ENCODE data around the gene KLHL18.
A peak's percentile ranks its signal among the peaks of the same experiment; 100 is the strongest.
"Not testable (repeated sequence)": the region's sequence is repeated elsewhere in the genome, so short reads cannot be mapped to it uniquely, and the experiment has no call there.

Gene KLHL18

DNA sequence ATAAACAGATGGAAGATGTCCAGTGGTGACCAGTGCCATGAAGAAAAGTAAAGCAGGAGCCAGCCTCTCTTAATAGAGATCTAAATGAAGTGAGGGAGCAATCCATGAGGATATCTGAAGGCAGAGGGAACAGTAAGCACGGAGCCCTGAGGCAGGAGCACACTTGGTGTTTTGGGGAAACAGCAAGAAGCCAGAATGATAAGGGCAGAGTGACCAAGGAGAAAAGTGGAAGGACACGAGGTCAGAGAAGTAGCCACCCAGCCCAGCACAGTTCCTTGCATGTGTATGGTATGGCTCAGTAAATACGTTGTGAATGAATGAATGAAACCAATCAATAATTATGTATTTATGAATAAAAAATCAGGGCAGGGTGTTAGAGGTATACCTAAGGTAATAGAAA lies 11.6 kb downstream of the KLHL18 start:
- no peaks in the 10 kb centered on the region for H3K9me3 ChIP-seq (ENCODE audit: control insufficient read depth, low read length)
- 89 to 94% methylated on average over 3 of the region's 3 CpGs for WGBS, 2 experiments
- no peak overlapping the region for H3K27ac ChIP-seq (ENCODE audit: insufficient read depth, low read depth, low read length, poor library complexity, severe bottlenecking)
- H3K27me3 ChIP-seq (ENCODE audit: control insufficient read depth, insufficient read depth, low read length, poor library complexity, severe bottlenecking), result no peaks in the 10 kb centered on the region
- H3K4me1 ChIP-seq (ENCODE audit: control insufficient read depth, insufficient read depth, low read length), result no peaks in the 10 kb centered on the region
- no peaks in the 10 kb centered on the region for H3K36me3 ChIP-seq (ENCODE audit: control insufficient read depth, insufficient read depth, low read length)
- no peak overlapping the region for H3K4me3 ChIP-seq (ENCODE audit: insufficient read depth, low read depth, low read length)

DNA sequence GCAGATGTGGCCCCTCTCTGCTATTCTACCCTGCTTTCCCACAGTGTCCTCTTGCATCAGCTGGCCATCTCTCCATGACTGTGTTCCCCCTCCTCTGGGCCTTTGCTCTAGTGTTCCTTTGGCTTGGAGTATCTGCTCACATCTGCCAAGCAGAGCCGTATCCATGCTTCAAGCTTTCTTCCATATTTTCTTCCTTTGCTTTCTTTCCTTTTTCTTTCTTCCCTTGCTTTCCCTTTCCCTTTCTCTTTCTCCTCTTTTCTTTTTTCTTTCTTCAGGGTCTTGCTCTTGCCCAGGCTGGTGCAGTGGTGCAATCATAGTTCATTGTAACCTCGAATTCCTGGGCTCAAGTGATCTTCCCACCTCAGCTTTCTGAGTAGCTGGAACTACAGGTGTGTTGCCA lies 12.6 kb downstream of the KLHL18 start:
- Histone ChIP-seq H3K4me1 (ENCODE audit: control insufficient read depth, insufficient read depth, low read length) (no peaks in the 10 kb centered on the region), H3K27me3 (ENCODE audit: control insufficient read depth, insufficient read depth, low read length, poor library complexity, severe bottlenecking) (no peaks in the 10 kb centered on the region), H3K27ac (ENCODE audit: insufficient read depth, low read depth, low read length, poor library complexity, severe bottlenecking) (no peak overlapping the region), H3K9me3 (ENCODE audit: control insufficient read depth, low read length) (no peaks in the 10 kb centered on the region), H3K36me3 (ENCODE audit: control insufficient read depth, insufficient read depth, low read length) (no peaks in the 10 kb centered on the region), H3K4me3 (ENCODE audit: insufficient read depth, low read depth, low read length) (no peak overlapping the region)
- 84 to 93% methylated on average over 2 of the region's 2 CpGs for WGBS, 2 experiments

DNA sequence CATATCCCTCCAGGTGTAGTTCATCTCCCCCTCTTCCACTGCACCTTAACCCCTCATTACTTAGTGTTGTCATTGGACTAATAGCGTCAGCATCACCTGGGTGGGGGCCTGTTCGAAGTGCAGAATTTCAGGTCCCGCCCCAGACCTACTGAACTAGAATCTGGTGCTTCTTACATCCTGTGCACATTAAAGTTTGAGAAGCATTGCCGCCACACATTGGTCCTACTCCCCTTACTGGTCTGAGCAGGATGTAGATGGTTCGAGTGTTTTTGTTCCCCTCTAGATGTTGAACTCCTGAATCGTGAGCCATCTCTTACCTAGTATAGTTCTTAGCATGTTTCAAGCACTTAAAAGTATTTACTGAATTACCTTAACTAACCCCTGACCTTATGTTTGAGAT lies 13.2 kb downstream of the KLHL18 start:
- Histone ChIP-seq H3K4me1 (ENCODE audit: control insufficient read depth, insufficient read depth, low read length) (no peaks in the 10 kb centered on the region), H3K9me3 (ENCODE audit: control insufficient read depth, low read length) (no peaks in the 10 kb centered on the region), H3K36me3 (ENCODE audit: control insufficient read depth, insufficient read depth, low read length) (no peaks in the 10 kb centered on the region), H3K27me3 (ENCODE audit: control insufficient read depth, insufficient read depth, low read length, poor library complexity, severe bottlenecking) (no peaks in the 10 kb centered on the region), H3K27ac (ENCODE audit: insufficient read depth, low read depth, low read length, poor library complexity, severe bottlenecking) (no peak overlapping the region), H3K4me3 (ENCODE audit: insufficient read depth, low read depth, low read length) (no peak overlapping the region)
- 95 to 96% methylated on average over 6 of the region's 6 CpGs for WGBS, 2 experiments

DNA sequence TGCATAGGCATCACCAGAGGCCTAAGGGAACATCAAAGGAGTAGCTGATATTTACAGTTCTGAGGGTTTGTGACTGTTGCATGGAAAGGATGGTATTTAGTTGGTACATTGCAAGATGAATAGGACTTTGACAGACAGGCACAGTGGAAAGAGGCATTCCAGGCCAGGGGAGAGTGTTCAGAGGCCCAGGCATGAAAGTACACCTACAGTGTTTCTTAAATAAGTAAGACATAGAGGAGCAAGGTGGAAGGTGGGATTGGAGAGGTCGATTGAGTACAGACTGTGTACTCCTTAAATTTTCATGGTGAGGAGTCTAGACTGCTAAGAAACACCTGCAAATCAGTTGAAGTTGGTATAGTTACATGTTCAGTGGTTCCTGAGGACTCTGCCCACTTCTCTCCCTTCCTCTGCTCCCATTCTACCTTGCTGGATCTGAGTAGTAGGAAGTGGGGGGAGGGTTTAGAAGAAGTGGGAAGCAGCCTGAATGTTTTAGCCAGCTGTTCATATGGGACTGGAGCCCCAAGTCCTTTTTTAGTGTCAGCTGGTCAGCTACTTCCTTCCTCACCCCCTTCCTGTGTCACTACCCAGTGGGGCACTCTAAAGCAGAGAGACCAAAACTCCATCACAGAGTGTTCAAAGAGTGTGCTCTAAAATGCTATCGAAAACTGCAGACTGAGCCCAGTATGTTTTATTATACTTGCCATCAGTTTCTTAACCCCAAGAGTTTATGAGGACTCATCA lies 14.0 kb downstream of the KLHL18 start:
- no peaks in the 10 kb centered on the region for H3K36me3 ChIP-seq (ENCODE audit: control insufficient read depth, insufficient read depth, low read length)
- H3K27me3 ChIP-seq (ENCODE audit: control insufficient read depth, insufficient read depth, low read length, poor library complexity, severe bottlenecking), result no peaks in the 10 kb centered on the region
- 91 to 92% methylated on average over 2 of the region's 2 CpGs for WGBS, 2 experiments
- no peaks in the 10 kb centered on the region for H3K4me1 ChIP-seq (ENCODE audit: control insufficient read depth, insufficient read depth, low read length)
- no peaks in the 10 kb centered on the region for H3K9me3 ChIP-seq (ENCODE audit: control insufficient read depth, low read length)
- H3K27ac ChIP-seq (ENCODE audit: insufficient read depth, low read depth, low read length, poor library complexity, severe bottlenecking), result no peak overlapping the region
- H3K4me3 ChIP-seq (ENCODE audit: insufficient read depth, low read depth, low read length), result no peak overlapping the region

DNA sequence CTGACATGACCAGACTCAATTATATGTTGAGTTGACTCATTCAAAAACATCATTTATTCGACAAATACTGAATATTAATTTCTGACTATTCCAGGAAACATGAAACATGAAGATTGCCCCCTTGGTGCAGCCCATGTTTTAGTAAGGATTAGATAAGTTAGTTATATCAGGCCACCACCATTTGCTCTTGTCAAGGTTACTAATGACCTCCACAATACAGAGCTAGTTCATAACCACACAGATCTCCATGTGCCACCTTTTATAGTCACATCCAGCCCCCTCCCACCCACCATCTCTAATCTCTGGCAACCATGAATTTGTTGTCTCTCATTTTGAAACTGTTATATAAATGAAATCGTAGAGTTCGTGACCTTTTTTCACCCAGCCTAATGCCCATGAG lies 15.7 kb downstream of the KLHL18 start:
- no peaks in the 10 kb centered on the region for H3K27me3 ChIP-seq (ENCODE audit: control insufficient read depth, insufficient read depth, low read length, poor library complexity, severe bottlenecking)
- H3K27ac ChIP-seq (ENCODE audit: insufficient read depth, low read depth, low read length, poor library complexity, severe bottlenecking), result no peak overlapping the region
- H3K9me3 ChIP-seq (ENCODE audit: control insufficient read depth, low read length), result no peaks in the 10 kb centered on the region
- no peaks in the 10 kb centered on the region for H3K4me1 ChIP-seq (ENCODE audit: control insufficient read depth, insufficient read depth, low read length)
- H3K36me3 ChIP-seq (ENCODE audit: control insufficient read depth, insufficient read depth, low read length), result no peaks in the 10 kb centered on the region
- H3K4me3 ChIP-seq (ENCODE audit: insufficient read depth, low read depth, low read length), result no peak overlapping the region
- WGBS, 2 experiments, result 100% methylated on average over 1 to 3 of the region's 3 CpGs

DNA sequence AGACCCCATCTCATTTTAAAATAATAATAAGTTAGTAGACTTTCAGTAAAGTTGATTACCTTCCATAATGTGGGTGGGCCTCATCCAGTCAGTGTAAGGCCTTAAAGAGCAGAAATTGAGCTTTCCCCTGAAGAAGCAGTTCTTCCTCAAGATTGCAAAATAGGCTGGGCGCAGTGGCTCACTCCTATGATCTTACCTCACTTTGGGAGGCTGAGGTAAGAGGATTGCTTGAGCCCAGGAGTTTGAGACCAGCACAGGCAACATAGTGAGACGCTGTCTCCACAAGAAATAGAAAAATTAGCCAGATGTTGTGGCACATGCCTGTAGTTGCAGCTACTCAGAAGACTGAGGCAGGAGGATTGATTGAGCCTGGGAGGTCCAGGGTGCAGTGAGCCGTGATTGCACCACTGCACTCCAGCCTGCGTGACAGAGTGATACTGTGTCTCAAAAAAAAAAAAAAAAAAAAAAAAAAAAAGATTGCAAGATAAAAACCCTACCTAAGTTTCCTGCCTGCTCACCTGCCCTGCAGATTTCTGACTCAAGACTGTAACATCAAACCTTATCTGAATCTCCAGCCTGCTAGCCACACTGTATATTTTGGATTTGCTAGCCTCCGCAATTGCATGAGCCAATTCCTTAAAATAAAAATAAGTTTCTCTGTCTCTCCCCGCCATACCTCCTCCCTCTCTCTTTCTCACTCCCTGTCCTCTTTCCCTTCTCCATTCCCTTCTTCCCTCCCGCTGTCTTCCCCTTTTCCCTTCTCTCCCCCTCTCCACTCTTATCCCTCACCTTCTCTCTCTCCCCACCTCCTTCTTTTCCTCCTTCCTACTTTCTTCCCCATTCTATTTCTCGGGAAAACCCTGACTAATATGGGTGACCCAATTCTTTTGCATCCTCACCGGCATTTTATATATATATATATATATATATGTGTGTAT lies 16.9 kb downstream of the KLHL18 start:
- no peak overlapping the region for H3K4me3 ChIP-seq (ENCODE audit: insufficient read depth, low read depth, low read length)
- no peaks in the 10 kb centered on the region for H3K36me3 ChIP-seq (ENCODE audit: control insufficient read depth, insufficient read depth, low read length)
- no peaks in the 10 kb centered on the region for H3K27me3 ChIP-seq (ENCODE audit: control insufficient read depth, insufficient read depth, low read length, poor library complexity, severe bottlenecking)
- no peaks in the 10 kb centered on the region for H3K4me1 ChIP-seq (ENCODE audit: control insufficient read depth, insufficient read depth, low read length)
- no peaks in the 10 kb centered on the region for H3K9me3 ChIP-seq (ENCODE audit: control insufficient read depth, low read length)
- 89 to 94% methylated on average over 7 to 8 of the region's 9 CpGs for WGBS, 2 experiments
- no peak overlapping the region for H3K27ac ChIP-seq (ENCODE audit: insufficient read depth, low read depth, low read length, poor library complexity, severe bottlenecking)

DNA sequence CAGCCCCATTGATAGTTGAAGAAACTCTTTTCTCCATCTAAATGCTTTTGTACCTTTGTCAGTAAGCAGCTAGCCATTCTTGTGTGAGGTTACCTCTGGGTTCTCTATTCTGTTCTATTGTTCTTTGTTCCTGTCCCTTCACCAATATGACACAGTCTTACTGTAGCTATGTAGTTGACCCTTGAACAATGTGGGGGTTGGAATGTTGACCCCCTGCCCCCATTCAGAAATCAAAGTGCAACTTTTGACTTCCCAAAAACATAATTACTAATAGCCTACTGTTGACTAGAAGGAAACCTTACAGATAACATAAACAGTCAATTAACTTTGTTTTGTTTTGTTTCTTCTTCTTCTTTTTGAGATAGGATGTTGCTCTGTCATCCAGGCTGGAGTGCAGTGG lies 18.7 kb downstream of the KLHL18 start:
- H3K9me3 ChIP-seq (ENCODE audit: control insufficient read depth, low read length), result no peaks in the 10 kb centered on the region
- H3K4me1 ChIP-seq (ENCODE audit: control insufficient read depth, insufficient read depth, low read length), result no peaks in the 10 kb centered on the region
- no peaks in the 10 kb centered on the region for H3K36me3 ChIP-seq (ENCODE audit: control insufficient read depth, insufficient read depth, low read length)
- H3K27ac ChIP-seq (ENCODE audit: insufficient read depth, low read depth, low read length, poor library complexity, severe bottlenecking), result peak overlapping the region; percentile 20
- no peaks in the 10 kb centered on the region for H3K27me3 ChIP-seq (ENCODE audit: control insufficient read depth, insufficient read depth, low read length, poor library complexity, severe bottlenecking)
- H3K4me3 ChIP-seq (ENCODE audit: insufficient read depth, low read depth, low read length), result no peak overlapping the region

DNA sequence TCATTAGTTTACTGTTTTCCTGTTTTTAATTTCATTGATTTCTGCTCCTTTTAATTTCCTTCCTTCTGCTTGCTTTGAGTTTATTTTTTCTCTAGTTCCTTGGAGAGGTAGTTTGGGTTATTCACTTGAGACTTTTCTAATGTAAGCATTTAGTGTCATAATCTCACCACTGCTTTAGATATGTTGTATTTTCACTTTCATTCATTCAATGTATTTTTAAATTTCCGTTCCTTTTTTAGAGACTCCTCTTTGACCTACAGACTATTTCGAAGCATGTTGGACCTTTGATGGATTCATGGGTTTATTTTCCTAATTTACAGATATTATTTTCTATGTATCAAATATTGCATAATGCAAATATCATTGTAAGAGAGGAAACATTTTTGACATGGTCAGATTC lies 23.3 kb downstream of the KLHL18 start:
- Histone ChIP-seq H3K4me3 (ENCODE audit: insufficient read depth, low read depth, low read length) (no peak overlapping the region), H3K27ac (ENCODE audit: insufficient read depth, low read depth, low read length, poor library complexity, severe bottlenecking) (no peak overlapping the region), H3K36me3 (ENCODE audit: control insufficient read depth, insufficient read depth, low read length) (no peaks in the 10 kb centered on the region), H3K27me3 (ENCODE audit: control insufficient read depth, insufficient read depth, low read length, poor library complexity, severe bottlenecking) (no peaks in the 10 kb centered on the region), H3K9me3 (ENCODE audit: control insufficient read depth, low read length) (no peaks in the 10 kb centered on the region), H3K4me1 (ENCODE audit: control insufficient read depth, insufficient read depth, low read length) (no peaks in the 10 kb centered on the region)
- WGBS, 2 experiments, result 82 to 100% methylated on average over 1 to 2 of the region's 2 CpGs

DNA sequence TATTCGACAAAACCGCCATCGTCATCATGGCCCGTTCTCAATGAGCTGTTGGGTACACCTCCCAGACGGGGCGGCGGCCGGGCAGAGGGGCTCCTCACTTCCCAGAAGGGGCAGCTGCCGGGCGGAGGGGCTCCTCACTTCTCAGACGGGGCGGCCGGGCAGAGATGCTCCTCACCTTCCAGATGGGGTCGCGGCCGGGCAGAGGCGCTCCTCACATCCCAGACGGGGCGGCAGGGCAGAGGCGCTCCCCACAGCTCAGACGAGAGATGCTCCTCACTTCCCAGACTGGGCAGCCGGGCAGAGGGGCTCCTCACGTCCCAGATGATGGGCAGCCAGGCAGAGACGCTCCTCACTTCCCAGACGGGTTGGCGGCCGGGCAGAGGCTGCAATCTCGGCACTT lies 26.5 kb downstream of the KLHL18 start:
- not testable (repeated sequence) for H3K9me3 ChIP-seq (ENCODE audit: control insufficient read depth, low read length); H3K4me3 ChIP-seq (ENCODE audit: insufficient read depth, low read depth, low read length); H3K27me3 ChIP-seq (ENCODE audit: control insufficient read depth, insufficient read depth, low read length, poor library complexity, severe bottlenecking); H3K4me1 ChIP-seq (ENCODE audit: control insufficient read depth, insufficient read depth, low read length); H3K36me3 ChIP-seq (ENCODE audit: control insufficient read depth, insufficient read depth, low read length); H3K27ac ChIP-seq (ENCODE audit: insufficient read depth, low read depth, low read length, poor library complexity, severe bottlenecking)
- 95 to 96% methylated on average over 28 of the region's 28 CpGs for WGBS, 2 experiments

DNA sequence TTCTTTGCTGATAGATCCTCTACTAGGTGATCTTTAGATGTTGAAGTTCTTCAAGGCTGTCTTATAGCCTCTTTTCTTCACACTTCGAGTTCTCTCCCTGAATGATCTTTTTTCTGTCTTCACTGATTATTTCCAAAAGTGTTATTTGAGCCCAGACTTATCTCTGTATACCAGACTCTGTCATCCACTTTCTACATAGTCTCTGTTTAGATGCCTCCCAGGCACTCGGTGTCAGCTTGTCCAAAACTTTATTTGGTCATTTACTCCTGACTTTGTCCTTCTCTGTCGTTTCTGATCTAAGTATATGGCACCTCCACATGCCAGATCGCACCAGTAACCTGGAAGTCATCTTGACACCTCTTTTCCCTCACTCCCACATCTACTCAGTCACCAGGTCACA lies 27.6 kb downstream of the KLHL18 start:
- Histone ChIP-seq H3K36me3 (ENCODE audit: control insufficient read depth, insufficient read depth, low read length) (no peaks in the 10 kb centered on the region), H3K27me3 (ENCODE audit: control insufficient read depth, insufficient read depth, low read length, poor library complexity, severe bottlenecking) (no peaks in the 10 kb centered on the region), H3K4me1 (ENCODE audit: control insufficient read depth, insufficient read depth, low read length) (no peaks in the 10 kb centered on the region), H3K4me3 (ENCODE audit: insufficient read depth, low read depth, low read length) (no peak overlapping the region), H3K27ac (ENCODE audit: insufficient read depth, low read depth, low read length, poor library complexity, severe bottlenecking) (no peak overlapping the region), H3K9me3 (ENCODE audit: control insufficient read depth, low read length) (no peaks in the 10 kb centered on the region)
- 92 to 93% methylated on average over 4 of the region's 4 CpGs for WGBS, 2 experiments

All from ectodermal cell (in vitro differentiated cells).